ENCODE data around the gene MMP20.

DNA sequence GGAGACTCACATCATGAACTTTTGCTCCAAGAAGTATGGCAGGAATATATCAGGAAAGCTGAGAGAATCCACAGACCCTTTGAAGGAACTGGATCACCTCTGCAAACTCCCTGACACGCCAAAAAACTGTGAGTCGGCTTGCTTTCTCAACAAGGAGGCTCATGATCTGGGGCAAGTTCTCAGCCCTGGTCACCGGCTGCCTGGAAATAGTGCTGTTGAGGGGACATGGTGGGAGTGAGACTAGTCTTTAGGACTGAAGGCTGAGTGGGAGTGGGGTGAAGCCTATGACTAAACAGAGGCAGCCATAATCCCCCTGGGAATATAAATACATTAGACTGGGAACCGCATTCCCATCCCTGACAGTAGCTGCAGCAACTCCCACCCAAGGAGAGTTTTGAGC, 86.2 kb downstream of the MMP20 start:
- TF ChIP-seq POLR2A (IDR thresholded peaks at IDR 0.05; ENCODE audit: extremely low read depth, insufficient read length) = no peak
- TF ChIP-seq, protein P1, sequence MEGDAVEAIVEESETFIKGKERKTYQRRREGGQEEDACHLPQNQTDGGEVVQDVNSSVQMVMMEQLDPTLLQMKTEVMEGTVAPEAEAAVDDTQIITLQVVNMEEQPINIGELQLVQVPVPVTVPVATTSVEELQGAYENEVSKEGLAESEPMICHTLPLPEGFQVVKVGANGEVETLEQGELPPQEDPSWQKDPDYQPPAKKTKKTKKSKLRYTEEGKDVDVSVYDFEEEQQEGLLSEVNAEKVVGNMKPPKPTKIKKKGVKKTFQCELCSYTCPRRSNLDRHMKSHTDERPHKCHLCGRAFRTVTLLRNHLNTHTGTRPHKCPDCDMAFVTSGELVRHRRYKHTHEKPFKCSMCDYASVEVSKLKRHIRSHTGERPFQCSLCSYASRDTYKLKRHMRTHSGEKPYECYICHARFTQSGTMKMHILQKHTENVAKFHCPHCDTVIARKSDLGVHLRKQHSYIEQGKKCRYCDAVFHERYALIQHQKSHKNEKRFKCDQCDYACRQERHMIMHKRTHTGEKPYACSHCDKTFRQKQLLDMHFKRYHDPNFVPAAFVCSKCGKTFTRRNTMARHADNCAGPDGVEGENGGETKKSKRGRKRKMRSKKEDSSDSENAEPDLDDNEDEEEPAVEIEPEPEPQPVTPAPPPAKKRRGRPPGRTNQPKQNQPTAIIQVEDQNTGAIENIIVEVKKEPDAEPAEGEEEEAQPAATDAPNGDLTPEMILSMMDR (IDR thresholded peaks at IDR 0.05; ENCODE audit: low read depth, low read length) = no peak

Measured in NB4 (cell line).